HG03575 (cell line): ENCODE data around the gene RUNX3.

Experiments
- ATAC-seq: cut with Tn5 transposase; IDR thresholded peaks from one replicate; pipeline ENCODE4 v1.9.1; 2021; ENCODE audit not compliant: unreplicated experiment, insufficient number of reproducible peaks, low FRiP score; ENCODE audit errors: extremely low read depth

The RUNX3 gene

GRCh38 chr1:24860841-24861240, 69.2 kb downstream of the RUNX3 start:
- ATAC-seq, result no peak

- no peak for ATAC-seq
These were observed 70.7 kb downstream of the RUNX3 start for GRCh38 chr1:24859063-24860010.

- no peak for ATAC-seq
These were observed 71.8 kb downstream of the RUNX3 start for GRCh38 chr1:24858277-24858676.

GRCh38 chr1:24857507-24858133, 72.5 kb downstream of the RUNX3 start:
- no peak for ATAC-seq

GRCh38 chr1:24856787-24857506, 73.1 kb downstream of the RUNX3 start:
- no peak for ATAC-seq

- no peak for ATAC-seq
These were observed 74.6 kb downstream of the RUNX3 start for GRCh38 chr1:24855474-24855873.

GRCh38 chr1:24853649-24854048, 76.4 kb downstream of the RUNX3 start:
- ATAC-seq, result no peak

- no peak for ATAC-seq
These were observed 79.7 kb downstream of the RUNX3 start for GRCh38 chr1:24850328-24850920.

- no peak for ATAC-seq
These were observed 80.3 kb downstream of the RUNX3 start for GRCh38 chr1:24849672-24850295.
